Caco-2 (cell line): ENCODE results near the gene RNF41. TPM values are rescaled to one million over a fixed set of nuclear protein-coding genes. Genes with fewer than 3 reads are reported as not detected.

Experiments
- BruUV-seq: library from RNA; stranded (reverse); fragments of 400-500 nt; replicated peaks from 2 replicates; lab custom pipeline; 2021; lab: Mats Ljungman, UMichigan
- CTCF ChIA-PET: fragments of 300-600 bp; sonication (Branson Sonifier 250); formaldehyde crosslinking; loops from one replicate; lab custom pipeline; 2022; ENCODE audit warnings: antibody characterized with exemption; lab: Charles Lee
- POLR2A ChIA-PET: fragments of 300-600 bp; sonication (Branson Sonifier 250); formaldehyde crosslinking; loops from one replicate; lab custom pipeline; 2022; ENCODE audit warnings: antibody characterized with exemption; lab: Charles Lee
- DNase-seq, 2 experiments: peaks; one replicate each; pipeline versions ENCODE4 v3.0.0 to v3.0.0-alpha.2; 2020 to 2022
- H3K27me3 ChIP-seq: replicated peaks from 2 replicates; pipeline ENCODE4 v1.6.0; 2011; ENCODE audit warnings: low read length; ENCODE audit not compliant: control insufficient read depth, insufficient read depth
- H3K36me3 ChIP-seq: 2 replicates; pipeline ENCODE4 v1.5.1; 2011; ENCODE audit warnings: low read length; ENCODE audit not compliant: control insufficient read depth, insufficient read depth
- H3K4me1 ChIP-seq: fragments of 250-450 bp; sonication (Bioruptor Pico); 2 replicates; pipeline ENCODE4 v1.5.1; 2020; ENCODE audit warnings: mild to moderate bottlenecking
- H3K4me3 ChIP-seq: 2 replicates; pipeline ENCODE4 v1.5.1; 2011; ENCODE audit warnings: low read depth, mild to moderate bottlenecking, control low read depth, low read length
- H3K9me3 ChIP-seq: fragments of 250-450 bp; sonication (Bioruptor Pico); 2 replicates; pipeline ENCODE4 v1.5.1; 2020; ENCODE audit warnings: mild to moderate bottlenecking, moderate library complexity
- H3K27ac Mint-ChIP-seq: one replicate; pipeline ENCODE4 v1.8.0; 2022; ENCODE audit warnings: mixed read lengths; ENCODE audit not compliant: unreplicated experiment
- H3K27me3 Mint-ChIP-seq: one replicate; pipeline ENCODE4 v1.8.0; 2022; ENCODE audit warnings: mixed read lengths; ENCODE audit not compliant: insufficient read depth, unreplicated experiment
- H3K36me3 Mint-ChIP-seq: one replicate; pipeline ENCODE4 v1.8.0; 2022; ENCODE audit warnings: mild to moderate bottlenecking, mixed read lengths; ENCODE audit not compliant: insufficient read depth, unreplicated experiment
- H3K4me1 Mint-ChIP-seq: one replicate; pipeline ENCODE4 v1.8.0; 2022; ENCODE audit warnings: low read depth, mixed read lengths; ENCODE audit not compliant: unreplicated experiment
- H3K4me3 Mint-ChIP-seq: one replicate; pipeline ENCODE4 v1.8.0; 2022; ENCODE audit warnings: mild to moderate bottlenecking, moderate library complexity, mixed read lengths; ENCODE audit not compliant: unreplicated experiment
- H3K9me3 Mint-ChIP-seq: one replicate; pipeline ENCODE4 v1.8.0; 2022; ENCODE audit warnings: mixed read lengths; ENCODE audit not compliant: unreplicated experiment
- CTCF ChIP-seq, 2 experiments: fragments of 200-600 bp in 1 of 2; IDR thresholded peaks; 1 replicate in 1 of 2; 2 replicates in 1 of 2; pipeline versions ENCODE4 v1.5.1 to v1.8.0; 2011 to 2022; ENCODE audit warnings: antibody characterized with exemption in 1 of 2, control low read depth in 1 of 2, inconsistent platforms in 1 of 2, low read depth in 1 of 2, low read length in 1 of 2, mild to moderate bottlenecking in 1 of 2, moderate library complexity in 1 of 2; ENCODE audit not compliant: insufficient read depth in 1 of 2, severe bottlenecking in 1 of 2, unreplicated experiment in 1 of 2
- intact Hi-C: fragments of 100-400 bp; cut with micrococcal nuclease; formaldehyde crosslinking; loops from one replicate; pipeline ENCODE4 v1.10.0; 2022; ENCODE audit not compliant: unreplicated experiment
- total RNA-seq: library from RNA; stranded (reverse); gene quantifications from 2 replicates; pipeline ENCODE4 v1.2.3, GENCODE V29; 2022

The RNF41 gene
- total RNA-seq, 1 experiment from 2014 or later, result 53.4 TPM

DNA sequence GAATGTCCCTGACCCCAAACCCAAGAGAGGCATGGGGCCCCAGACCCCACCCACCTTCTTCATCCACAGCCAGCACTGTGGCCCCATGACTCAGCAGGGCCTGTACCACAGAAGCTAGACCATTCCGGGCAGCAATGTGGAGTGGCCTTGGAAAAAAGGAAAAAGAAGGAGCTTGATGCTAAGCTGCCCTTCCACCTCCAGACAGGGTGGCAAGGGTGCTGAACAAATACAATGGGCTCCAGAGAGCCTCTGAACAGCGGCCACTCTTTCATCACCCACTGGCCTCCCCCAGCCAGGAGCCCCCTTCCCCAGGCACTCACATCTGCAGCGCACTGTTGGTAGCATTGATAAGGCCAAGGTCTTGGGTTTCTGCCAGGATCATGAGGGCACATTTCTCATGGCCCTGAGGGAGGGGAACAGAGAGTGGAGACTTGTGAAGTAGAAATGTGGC lies 22.0 kb upstream of the RNF41 start:
- peaks cover 8% of the 10 kb centered on the region; the same call in 1 of the 2 replicates for H3K4me1 ChIP-seq
- no peak for TF ChIP-seq CTCF (IDR thresholded peaks at IDR 0.05; ENCODE audit: insufficient read depth in 1 of 2, low read depth in 1 of 2, low read length in 1 of 2, severe bottlenecking in 1 of 2, unreplicated experiment in 1 of 2)
- DNase-seq, result no peak
- Mint-ChIP-seq H3K27ac (no peak overlapping the region), H3K9me3 (no peaks in the 10 kb centered on the region), H3K4me1 (peaks cover 17% of the 10 kb centered on the region), H3K27me3 (no peaks in the 10 kb centered on the region), H3K4me3 (no peak overlapping the region), H3K36me3 (peaks cover 39% of the 10 kb centered on the region)
- CTCF ChIA-PET, result no interaction called here
- no peak overlapping the region for H3K4me3 ChIP-seq
- no peaks in the 10 kb centered on the region for H3K27me3 ChIP-seq
- H3K9me3 ChIP-seq, result no peaks in the 10 kb centered on the region
- POLR2A ChIA-PET, result no interaction called here
- no TSS peak for BruUV-seq
- intact Hi-C loops, result no loop called here
- no peaks in the 10 kb centered on the region for H3K36me3 ChIP-seq

GRCh38 chr12:56242986-56243385 lies 21.3 kb upstream of the RNF41 start:
- ChIA-PET CTCF (no interaction called here), POLR2A (no interaction called here)
- no peaks in the 10 kb centered on the region for H3K27me3 Mint-ChIP-seq
- H3K36me3 Mint-ChIP-seq, result peaks cover 46% of the 10 kb centered on the region
- intact Hi-C loops, result no loop called here
- H3K9me3 ChIP-seq, result no peaks in the 10 kb centered on the region
- peaks cover 8% of the 10 kb centered on the region; the same call in 1 of the 2 replicates for H3K4me1 ChIP-seq
- no peak for DNase-seq
- H3K4me1 Mint-ChIP-seq, result peaks cover 17% of the 10 kb centered on the region
- no peaks in the 10 kb centered on the region for H3K9me3 Mint-ChIP-seq
- no peak overlapping the region for H3K27ac Mint-ChIP-seq
- H3K27me3 ChIP-seq, result no peaks in the 10 kb centered on the region
- no peak overlapping the region for H3K4me3 ChIP-seq
- H3K4me3 Mint-ChIP-seq, result no peak overlapping the region
- no peak for TF ChIP-seq CTCF (IDR thresholded peaks at IDR 0.05; ENCODE audit: insufficient read depth in 1 of 2, low read depth in 1 of 2, low read length in 1 of 2, severe bottlenecking in 1 of 2, unreplicated experiment in 1 of 2)
- no peaks in the 10 kb centered on the region for H3K36me3 ChIP-seq
- no TSS peak for BruUV-seq

- TSS peak; percentile 6 for BruUV-seq
- H3K4me3 Mint-ChIP-seq, result no peak overlapping the region
- DNase-seq, result no peak
- Histone ChIP-seq H3K36me3 (no peaks in the 10 kb centered on the region; the same call in 1 of the 2 replicates), H3K4me3 (no peak overlapping the region), H3K27me3 (no peaks in the 10 kb centered on the region), H3K9me3 (no peaks in the 10 kb centered on the region), H3K4me1 (peaks cover 8% of the 10 kb centered on the region; the same call in 1 of the 2 replicates)
- H3K36me3 Mint-ChIP-seq, result peaks cover 45% of the 10 kb centered on the region
- intact Hi-C loops, result no loop called here
- no peaks in the 10 kb centered on the region for H3K9me3 Mint-ChIP-seq
- no peaks in the 10 kb centered on the region for H3K27me3 Mint-ChIP-seq
- ChIA-PET POLR2A (no interaction called here), CTCF (no interaction called here)
- H3K27ac Mint-ChIP-seq, result peak overlapping the region; percentile 45
- H3K4me1 Mint-ChIP-seq, result peaks cover 17% of the 10 kb centered on the region
- TF ChIP-seq CTCF (IDR thresholded peaks at IDR 0.05; ENCODE audit: insufficient read depth in 1 of 2, low read depth in 1 of 2, low read length in 1 of 2, severe bottlenecking in 1 of 2, unreplicated experiment in 1 of 2), result no peak
Observed at GRCh38 chr12:56241424-56242303, 19.9 kb upstream of the RNF41 start.
